Skin epidermis (tissue), 12 donors: ENCODE results near the gene GBE1.
"Not testable (repeated sequence)": the region's sequence is repeated elsewhere in the genome, so short reads cannot be mapped to it uniquely, and the experiment has no call there.

Source experiments
- H3K27ac ChIP-seq, 21 experiments: fragments of 200-600 bp; sonication (generic) in 11 of 21; one replicate each; pipeline ENCODE4 v1.5.0; 2020; ENCODE audit warnings: mild to moderate bottlenecking in 3 of 21, inconsistent platforms in 2 of 21, moderate library complexity in 2 of 21
- H3K4me3 ChIP-seq, 7 experiments: fragments of 200-600 bp; sonication (generic) in 2 of 7; one replicate each; pipeline ENCODE4 v1.5.0; 2020; ENCODE audit warnings: inconsistent platforms in 2 of 7, mild to moderate bottlenecking in 2 of 7, moderate library complexity in 1 of 7

Gene GBE1

DNA sequence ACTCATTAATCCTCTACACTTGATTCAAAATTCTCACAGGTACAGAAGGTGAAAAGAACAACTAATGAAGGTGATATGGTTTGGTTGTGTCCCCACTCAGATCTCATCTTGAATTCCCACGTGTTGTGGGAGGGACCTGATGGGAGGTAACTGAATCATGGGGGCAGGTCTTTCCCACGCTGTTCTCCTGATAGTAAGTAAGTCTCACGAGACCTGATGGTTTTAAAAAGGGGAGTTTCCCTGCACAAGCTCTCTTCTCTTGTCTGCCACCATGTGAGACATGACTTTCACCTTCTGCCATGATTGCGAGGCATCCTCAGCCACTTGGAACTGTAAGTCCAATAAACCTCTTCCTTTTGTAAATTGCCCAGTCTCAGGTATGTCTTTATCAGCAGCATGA lies 2.7 kb downstream of the GBE1 start:
- not testable (repeated sequence) for H3K4me3 ChIP-seq
- H3K27ac ChIP-seq, result peak overlapping the region in 10 of 21 experiments; percentile 12 to 100 (median 63)

GRCh38 chr3:81758275-81758674 lies 3.2 kb downstream of the GBE1 start:
- H3K4me3 ChIP-seq, result no peak overlapping the region
- peak overlapping the region in 8 of 21 experiments; percentile 1 to 99 (median 19) for H3K27ac ChIP-seq

DNA sequence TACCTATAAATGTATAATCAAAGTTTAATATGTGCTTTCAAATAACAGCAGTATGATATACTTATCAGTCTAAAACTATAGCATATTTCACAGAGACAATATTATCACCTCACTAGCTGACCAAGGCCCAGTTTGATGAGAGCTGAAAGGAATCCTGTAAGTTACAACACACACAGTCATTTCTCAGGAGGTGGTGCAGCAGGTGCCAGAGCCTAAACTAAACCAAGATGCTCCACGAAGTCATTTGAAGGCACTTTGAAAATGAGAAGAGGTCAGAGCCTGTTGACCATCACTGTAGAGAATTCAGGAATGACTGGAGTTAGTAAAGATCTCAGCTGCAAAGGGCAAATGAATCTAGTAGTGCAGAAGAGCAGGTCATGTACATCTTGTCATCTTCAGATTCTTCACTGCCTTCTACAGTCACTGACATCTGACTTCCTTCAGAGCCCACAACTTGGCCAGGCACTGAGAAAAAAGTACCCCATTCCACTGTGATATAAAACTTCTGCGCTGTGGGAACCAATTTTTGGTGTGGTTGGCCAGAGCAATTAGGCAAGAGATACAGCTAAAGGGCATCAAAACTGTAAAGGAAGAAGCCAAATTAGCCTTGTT lies 7.9 kb downstream of the GBE1 start:
- Histone ChIP-seq H3K4me3 (no peak overlapping the region), H3K27ac (no peak overlapping the region)

DNA sequence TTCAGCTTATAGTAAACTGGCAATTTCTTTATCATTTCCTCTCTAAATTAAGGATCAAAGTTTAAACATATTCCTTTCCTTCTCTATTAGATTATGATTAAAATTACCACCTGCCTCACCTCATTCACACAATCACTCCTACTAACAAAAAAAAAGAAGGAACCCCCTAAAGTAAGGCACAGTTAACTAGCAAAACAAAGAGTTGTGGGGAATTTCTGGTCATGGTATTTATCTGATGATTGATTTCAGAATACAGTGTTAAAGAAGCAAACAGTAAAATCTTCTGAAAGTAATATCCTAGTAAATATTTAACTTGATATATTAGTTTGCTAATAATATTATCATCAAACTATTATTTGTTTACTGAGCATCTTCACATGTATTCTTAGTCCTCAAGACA lies 8.8 kb downstream of the GBE1 start:
- no peak overlapping the region for H3K4me3 ChIP-seq
- no peak overlapping the region for H3K27ac ChIP-seq

GRCh38 chr3:81749265-81749664 lies 12.2 kb downstream of the GBE1 start:
- no peak overlapping the region for H3K4me3 ChIP-seq
- no peak overlapping the region for H3K27ac ChIP-seq

DNA sequence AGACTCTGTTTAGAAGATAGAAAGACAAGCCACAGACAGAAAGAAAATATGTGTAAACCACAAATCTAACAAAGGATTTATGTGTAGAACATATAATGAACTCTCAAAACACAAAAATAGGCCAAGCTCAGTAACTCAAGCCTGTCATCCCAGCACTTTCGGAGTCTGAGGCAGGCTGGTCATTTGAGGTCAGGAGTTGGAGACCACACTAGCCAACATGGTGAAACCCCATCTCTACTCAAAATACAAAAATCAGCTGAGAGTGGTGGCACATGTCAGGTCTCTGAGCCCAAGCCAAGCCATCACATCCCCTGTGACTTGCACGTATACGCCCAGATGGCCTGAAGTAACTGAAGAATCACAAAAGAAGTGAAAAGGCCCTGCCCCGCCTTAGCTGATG lies 14.2 kb downstream of the GBE1 start:
- H3K27ac ChIP-seq, H3K4me3 ChIP-seq: not testable (repeated sequence)

DNA sequence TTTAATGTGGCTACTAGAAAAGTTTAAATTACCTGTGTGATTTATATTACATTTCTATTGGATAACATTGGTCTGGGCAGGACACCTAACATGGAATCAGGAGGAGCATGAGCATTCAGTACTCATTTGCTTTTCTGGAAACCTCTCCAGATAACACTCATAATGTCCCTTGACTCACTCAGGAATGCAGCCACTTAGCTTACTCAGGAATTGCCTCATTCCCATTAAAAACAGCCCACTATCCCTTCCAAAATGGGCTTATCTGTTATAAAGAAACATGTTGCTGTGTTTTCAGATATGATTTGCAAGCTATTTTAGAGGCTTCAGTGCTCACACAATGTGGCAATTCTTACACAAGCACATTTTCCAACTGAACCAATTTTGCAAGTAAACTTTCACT lies 17.1 kb downstream of the GBE1 start:
- no peak overlapping the region for H3K4me3 ChIP-seq
- peak overlapping the region in 10 of 21 experiments; percentile 3 to 79 (median 30) for H3K27ac ChIP-seq

- H3K4me3 ChIP-seq, result no peak overlapping the region
- H3K27ac ChIP-seq, result peak overlapping the region in 17 of 21 experiments; percentile 1 to 79 (median 43)
These were observed 18.1 kb downstream of the GBE1 start for GRCh38 chr3:81743096-81744025.

GRCh38 chr3:81742581-81742980 lies 18.9 kb downstream of the GBE1 start:
- peak overlapping the region in 9 of 21 experiments; percentile 31 to 79 (median 47) for H3K27ac ChIP-seq

GRCh38 chr3:81741216-81741615 lies 20.2 kb downstream of the GBE1 start:
- Histone ChIP-seq H3K4me3 (no peak overlapping the region), H3K27ac (peak overlapping the region in 1 of 21 experiments; percentile 59)

More at GRCh38 chr3:81742581-81742980, 18.9 kb downstream of the GBE1 start:
- no peak overlapping the region for H3K4me3 ChIP-seq

- H3K4me3 ChIP-seq, result no peak overlapping the region
- peak overlapping the region in 4 of 21 experiments; percentile 5 to 59 (median 32) for H3K27ac ChIP-seq
These were observed 20.7 kb downstream of the GBE1 start for GRCh38 chr3:81740731-81741130.

DNA sequence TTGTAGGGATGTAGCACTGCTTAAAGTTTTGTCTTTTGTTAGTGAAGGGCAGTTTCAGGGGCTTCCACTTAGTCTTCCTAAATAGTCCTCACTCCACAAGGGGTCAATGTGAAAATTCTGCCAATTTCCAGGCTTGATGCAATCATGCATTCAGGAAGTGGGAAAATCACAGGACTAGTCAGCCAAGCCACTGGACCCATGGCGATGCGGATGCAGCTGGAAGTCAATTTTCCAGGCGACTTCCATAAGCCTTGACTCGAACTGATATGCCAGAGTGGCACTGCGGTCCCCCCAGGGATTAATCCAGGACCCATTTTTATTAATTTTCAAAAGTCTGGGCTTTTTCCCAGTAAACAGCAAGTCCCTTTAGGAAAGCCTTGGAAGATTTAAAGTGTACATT lies 26.1 kb downstream of the GBE1 start:
- H3K4me3 ChIP-seq, result no peak overlapping the region

GRCh38 chr3:81734742-81735141 lies 26.7 kb downstream of the GBE1 start:
- H3K4me3 ChIP-seq, result no peak overlapping the region
- H3K27ac ChIP-seq, result no peak overlapping the region

More for the DNA sequence above, 26.1 kb downstream of the GBE1 start:
- no peak overlapping the region for H3K27ac ChIP-seq

GRCh38 chr3:81732642-81733041 lies 28.8 kb downstream of the GBE1 start:
- no peak overlapping the region for H3K4me3 ChIP-seq
- no peak overlapping the region for H3K27ac ChIP-seq

GRCh38 chr3:81728766-81729544 lies 32.5 kb downstream of the GBE1 start:
- no peak overlapping the region for H3K27ac ChIP-seq
- no peak overlapping the region for H3K4me3 ChIP-seq

DNA sequence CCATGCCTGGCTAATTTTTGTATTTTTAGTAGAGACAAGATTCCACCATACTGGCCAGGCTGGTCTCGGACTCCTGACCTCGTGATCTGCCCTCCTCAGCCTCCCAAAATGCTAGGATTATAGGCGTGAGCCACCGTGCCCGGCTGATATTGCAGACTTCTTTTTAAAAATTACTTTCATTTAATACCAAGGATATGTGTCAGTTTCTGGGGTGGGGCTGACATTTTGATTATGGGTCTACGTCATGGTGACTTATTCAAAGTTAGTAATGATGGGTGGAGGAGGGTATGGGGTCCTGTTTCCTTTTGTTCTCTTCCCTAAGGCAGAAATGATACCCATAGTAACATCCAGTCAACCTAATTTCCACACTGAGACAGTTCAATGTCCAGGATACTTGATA lies 34.7 kb downstream of the GBE1 start:
- no peak overlapping the region for H3K4me3 ChIP-seq
- H3K27ac ChIP-seq, result peak overlapping the region in 2 of 21 experiments; percentile 2

- peak overlapping the region in 2 of 21 experiments; percentile 2 for H3K27ac ChIP-seq
- no peak overlapping the region for H3K4me3 ChIP-seq
These were observed 35.3 kb downstream of the GBE1 start for GRCh38 chr3:81726132-81726531.

- Histone ChIP-seq H3K27ac (peak overlapping the region in 3 of 21 experiments; percentile 16 to 32 (median 24)), H3K4me3 (no peak overlapping the region)
These were observed 37.6 kb downstream of the GBE1 start for GRCh38 chr3:81723732-81724313.

- Histone ChIP-seq H3K27ac (no peak overlapping the region), H3K4me3 (no peak overlapping the region)
These were observed 43.1 kb downstream of the GBE1 start for GRCh38 chr3:81718311-81718710.
